Nucleus accumbens (tissue), 56 donors: ENCODE data around the gene PRKAR2B.

Experiments
- DNase-seq, 56 donors: peaks; one replicate each; lab custom pipeline; 2025; lab: John Stamatoyannopoulos, UW

PRKAR2B gene

DNA sequence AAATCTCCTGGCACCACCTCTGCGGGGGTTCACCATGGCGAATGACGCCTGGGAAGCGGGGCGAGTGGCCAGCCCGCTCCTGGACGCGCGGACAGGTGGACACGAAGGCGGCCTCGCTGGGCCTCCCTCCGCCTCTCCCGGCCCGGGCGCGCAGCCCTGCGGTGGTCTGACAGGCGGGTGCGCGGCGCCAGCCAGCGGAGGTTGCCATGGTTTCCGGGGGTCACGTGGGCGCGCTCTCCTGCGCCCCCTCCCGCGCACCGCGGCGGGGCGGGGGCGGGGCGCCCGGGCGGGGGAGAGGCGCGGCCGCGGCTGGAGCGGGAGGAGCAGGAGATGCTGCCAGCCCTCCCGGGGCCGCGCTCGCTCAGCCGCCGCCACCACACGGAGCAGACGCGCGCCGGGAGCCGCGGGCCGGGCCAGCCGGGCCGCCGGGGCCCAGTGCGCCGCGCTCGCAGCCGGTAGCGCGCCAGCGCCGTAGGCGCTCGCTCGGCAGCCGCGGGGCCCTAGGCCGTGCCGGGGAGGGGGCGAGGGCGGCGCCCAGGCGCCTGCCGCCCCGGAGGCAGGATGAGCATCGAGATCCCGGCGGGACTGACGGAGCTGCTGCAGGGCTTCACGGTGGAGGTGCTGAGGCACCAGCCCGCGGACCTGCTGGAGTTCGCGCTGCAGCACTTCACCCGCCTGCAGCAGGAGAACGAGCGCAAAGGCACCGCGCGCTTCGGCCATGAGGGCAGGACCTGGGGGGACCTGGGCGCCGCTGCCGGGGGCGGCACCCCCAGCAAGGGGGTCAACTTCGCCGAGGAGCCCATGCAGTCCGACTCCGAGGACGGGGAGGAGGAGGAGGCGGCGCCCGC lies at the start of gene PRKAR2B:
Gene PRKAR2B, plus strand, starts transcription at position 359 of the 848 bp plus-strand sequence. Its CDS starts 203 bp downstream, at position 562.
- peak; percentile 6 to 90 (median 79) for DNase-seq

DNA sequence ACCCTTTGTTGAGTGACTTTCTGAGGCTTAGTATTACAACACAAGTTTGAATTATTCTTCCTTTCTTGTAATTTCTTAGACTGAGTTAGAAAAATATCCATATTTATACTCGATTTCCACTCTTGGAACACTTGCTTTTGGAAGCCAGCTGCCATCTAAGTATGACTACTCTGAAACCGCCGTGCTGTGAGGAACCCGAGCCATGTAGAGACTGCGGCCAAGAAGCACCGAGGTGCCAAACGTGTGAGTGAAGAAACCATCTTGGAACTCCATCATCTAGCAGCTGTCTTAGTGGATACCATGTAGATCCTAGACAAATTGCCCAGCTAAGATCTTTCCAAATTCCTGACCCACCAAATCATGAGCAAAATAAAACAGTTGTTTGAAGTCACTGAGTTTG lies 49.7 kb upstream of the PRKAR2B start:
- no peak for DNase-seq

DNA sequence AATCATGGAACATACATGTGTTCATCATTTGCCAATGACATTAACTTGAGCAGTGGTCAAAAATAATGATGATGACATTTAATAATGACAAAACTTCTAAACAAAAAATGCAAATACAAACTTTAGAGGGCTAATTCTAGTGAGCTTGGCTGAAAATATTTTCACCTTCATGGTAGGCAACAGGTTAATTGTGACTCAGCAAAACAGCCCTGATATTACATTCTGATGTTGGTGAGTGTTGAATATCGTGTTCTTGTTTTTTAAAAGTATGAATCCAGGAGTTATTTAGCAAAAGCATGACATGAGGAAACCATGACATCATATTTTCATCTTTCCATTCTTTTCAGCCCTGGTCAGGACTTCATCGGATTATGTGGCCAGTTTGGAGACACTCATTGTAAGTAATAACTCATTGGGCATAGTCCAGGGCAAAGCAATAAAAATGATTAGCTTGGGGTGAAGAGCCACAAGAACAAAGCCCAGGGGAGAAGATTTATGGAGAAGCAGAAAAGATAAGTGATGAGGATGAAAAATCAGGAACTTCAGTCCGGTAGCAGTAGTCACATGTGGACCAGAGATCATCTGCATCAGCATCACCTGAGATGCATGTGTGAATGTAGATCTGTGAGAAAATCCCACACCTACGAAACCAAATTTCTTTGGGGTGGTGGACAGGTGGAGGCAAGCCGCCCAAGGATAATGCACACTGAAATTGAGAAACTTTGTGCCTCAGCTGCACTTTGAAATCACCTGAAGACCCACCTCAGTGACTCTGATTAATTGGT lies 46.8 kb upstream of the PRKAR2B start:
- no peak for DNase-seq

DNA sequence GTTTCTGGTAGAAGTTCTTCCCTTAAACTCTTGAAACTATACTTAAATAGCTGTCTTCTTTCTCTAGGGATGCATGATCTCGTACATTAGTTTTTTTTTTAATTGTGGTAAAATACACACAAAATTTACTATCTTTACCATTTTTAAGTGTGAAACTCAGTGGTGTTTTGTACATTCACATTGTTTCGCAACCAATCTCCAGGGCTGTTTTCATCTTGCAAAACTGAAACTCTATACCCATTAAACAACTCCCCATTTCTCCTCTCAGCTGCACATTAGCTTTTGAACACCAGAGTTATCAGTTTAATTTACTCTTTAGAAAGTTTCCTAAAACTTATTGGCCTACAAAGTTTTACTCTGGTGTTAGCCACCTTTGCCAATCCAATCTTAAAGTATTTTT lies 45.5 kb upstream of the PRKAR2B start:
- DNase-seq = no peak

DNA sequence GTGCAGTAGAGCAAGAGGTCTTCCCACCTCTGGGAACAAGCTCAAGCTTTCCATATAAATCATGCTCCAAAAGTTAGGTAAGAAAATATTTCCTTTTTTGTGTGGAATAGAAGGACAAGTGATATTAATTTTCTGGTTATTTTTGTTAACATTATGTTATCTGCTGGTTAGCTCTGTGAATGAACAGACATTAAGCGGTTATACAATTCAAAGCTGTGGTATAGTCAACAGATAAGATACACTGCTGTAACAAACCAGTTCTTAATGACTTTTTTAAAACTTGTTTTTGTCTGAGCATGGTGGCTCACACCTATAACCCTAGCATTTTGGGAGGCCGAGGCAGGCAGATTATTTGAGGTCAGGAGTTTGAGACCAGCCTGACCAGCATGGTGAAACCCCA lies 43.0 kb upstream of the PRKAR2B start:
- DNase-seq = no peak

DNA sequence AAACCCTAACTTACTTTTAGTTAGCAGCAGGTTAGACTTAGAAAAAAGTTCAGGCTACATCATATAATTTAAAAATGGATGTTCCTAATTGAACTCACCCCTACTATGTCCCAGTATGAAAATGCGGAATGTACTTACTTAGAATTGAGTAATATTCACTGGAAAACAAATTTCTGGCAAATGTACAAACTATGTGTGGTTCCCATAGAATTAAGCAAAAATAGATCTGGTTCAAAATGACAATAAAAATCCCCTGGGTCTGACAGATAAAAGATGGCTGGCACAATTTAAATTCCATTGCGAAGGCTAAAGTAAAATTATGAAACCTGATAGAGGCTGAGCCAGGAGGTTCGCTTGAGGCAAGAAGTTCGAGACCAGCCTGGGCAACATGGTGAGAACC lies 42.4 kb upstream of the PRKAR2B start:
- DNase-seq = no peak

DNA sequence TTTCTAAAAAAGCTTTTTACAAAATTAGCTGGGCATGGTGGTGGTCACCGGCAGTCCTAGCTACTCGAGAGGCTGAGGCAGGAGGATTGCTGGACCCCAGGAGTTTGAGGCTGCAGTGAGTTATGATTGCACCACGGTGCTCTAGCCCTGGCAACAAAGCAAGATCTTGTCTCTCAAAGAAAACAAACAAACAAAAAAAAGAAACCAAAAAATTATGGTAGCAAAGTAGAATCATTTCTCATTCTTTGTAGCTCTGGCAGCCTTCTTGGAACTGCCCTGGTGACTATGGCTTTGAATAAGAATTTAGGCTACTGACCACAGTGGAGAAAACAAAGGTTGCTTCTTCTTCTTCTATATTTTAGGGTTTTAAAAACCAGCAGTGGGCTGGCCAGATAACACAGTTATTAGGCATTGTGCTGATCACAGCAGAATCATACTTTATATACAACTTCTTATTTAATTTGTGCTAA lies 41.9 kb upstream of the PRKAR2B start:
- DNase-seq = no peak

DNA sequence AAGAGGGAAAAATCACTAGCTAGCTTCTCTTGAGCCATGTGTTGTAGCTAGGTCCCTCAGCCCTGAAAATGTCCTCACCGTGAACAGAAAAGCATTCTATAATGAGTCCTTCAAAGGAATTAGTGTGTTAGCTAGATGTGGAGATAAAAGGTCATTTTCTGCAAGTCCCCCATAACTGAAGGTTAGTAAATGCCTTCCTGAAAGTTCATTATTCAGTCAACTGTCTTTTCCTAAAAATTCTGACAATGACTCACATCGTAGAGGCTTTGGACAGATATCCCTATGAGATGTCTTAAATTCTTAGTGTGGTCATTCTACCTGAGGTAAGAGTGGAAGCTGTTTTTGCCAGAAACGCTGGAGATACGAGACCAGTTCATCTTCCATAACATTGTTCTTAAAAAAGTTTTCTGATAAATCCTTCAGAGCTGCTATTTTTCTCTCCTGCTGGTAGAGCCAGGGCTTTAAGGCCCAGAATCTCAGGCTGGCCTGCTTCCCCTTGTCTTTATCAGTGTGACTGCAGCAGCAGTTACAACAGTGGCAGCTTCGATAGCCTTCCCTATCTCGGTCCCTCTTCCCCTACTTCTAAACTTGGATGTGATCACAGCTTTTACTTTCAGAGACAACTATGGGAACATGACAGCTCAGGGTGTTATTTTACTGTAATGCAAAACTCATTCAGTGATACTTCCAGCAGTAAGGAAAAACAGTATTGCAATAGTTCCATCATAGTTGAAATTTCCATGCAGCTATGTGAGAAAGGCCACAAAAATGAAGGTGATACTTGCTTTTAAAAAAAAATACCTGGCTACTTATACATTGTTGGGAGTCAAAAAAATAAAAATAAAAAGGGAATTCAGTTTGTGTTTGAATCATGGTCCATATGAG lies 37.3 kb upstream of the PRKAR2B start:
- no peak for DNase-seq

DNA sequence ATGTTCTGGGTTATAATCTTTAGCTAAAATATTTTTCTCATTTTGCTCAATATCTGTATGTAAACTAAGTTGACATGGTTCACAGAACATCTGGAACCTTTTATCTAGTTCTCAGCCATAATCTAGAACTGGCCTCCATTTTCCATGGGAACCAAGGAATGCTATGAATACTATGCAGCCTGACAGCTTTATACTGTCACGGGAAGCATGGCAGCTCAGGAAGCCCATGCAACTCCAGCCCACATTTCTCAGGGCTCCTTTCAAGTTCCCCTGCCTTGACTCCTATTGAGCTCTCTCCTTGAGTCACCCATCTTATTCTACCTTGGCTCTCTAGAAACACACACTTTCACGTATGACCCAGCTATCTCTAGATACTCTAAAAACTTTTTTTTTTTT lies 36.6 kb upstream of the PRKAR2B start:
- DNase-seq = no peak

DNA sequence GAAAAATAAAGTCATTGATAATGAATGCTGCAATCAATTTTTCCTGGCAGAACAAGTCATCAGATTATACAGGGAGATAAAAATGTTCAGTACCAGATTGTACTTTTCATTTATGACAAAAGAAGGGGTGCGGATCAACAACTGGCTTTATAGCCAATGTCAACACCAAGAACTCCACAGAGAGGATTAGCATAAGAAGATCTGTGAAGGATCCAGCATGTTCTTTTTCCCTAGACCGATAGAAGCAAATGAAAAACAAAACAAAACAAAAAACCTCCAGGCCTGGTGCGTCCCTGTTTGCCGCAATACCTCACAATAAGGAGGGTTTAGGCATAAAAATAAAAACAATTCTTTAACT lies 34.7 kb upstream of the PRKAR2B start:
- no peak for DNase-seq

DNA sequence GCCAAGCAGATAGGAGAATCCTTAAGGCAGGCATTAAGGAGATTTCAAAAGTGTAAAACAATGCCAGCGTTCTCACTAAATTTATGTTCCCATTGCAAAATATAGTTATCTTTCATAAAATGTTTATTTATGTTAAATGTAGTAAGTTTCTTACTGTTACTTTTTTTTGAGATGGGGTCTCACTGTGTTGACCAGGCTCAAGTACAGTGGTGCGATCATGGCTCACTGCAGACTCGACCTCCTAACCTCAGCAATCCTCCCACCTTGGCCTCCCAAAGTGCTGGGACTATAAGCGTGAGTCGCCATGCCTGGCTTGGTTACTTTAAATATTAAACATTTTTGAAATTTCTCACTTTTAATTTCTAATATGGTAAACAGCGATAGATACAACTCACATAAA lies 31.8 kb upstream of the PRKAR2B start:
- DNase-seq = no peak

DNA sequence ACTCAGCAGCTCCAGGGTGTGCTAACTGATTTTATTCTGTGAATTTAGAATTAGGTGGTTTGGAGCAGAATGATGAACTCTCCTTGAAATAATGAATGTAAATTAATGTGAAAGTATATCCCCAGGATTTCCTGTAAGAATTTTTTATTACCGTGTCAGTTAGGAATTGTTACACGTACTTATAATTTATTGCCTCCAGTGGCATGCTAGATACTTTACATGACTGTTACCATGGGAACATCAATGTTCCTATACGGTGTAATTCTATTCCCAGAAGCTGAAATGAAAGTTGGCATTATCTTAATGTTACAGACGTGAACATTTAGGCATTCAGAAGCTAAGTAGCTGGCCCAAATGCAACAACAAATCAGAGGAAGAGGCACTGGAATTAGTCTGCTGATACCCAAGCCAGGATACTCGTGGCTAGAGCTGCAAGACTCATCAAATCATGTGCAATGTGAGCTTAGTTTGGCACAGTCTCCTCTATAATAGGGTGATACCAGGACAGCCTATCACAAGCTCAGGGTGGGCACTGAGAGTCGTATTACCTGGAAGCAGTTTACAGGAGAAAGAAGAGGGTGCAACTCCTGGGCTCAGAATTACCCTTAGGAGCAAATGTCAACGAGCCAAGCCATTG lies 30.0 kb upstream of the PRKAR2B start:
- no peak for DNase-seq

DNA sequence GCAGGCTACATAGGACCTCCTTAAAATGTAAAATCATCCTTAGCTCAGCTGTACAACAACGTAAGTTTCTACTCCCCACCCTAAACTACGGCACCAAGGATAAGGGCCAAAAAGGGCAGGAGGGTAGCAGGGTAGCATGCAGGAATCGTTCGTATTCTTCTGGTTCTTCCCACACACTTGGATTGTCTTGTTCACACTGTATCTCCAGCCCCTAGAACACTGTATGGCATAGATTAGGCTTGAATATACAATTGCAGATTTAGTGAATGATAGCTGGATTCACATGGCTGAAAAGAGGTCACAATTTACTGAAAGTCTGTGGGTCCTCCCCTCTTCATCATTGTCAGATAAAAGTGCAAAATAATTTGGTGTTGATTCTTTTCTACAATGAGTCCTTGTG lies 28.2 kb upstream of the PRKAR2B start:
- DNase-seq = no peak

DNA sequence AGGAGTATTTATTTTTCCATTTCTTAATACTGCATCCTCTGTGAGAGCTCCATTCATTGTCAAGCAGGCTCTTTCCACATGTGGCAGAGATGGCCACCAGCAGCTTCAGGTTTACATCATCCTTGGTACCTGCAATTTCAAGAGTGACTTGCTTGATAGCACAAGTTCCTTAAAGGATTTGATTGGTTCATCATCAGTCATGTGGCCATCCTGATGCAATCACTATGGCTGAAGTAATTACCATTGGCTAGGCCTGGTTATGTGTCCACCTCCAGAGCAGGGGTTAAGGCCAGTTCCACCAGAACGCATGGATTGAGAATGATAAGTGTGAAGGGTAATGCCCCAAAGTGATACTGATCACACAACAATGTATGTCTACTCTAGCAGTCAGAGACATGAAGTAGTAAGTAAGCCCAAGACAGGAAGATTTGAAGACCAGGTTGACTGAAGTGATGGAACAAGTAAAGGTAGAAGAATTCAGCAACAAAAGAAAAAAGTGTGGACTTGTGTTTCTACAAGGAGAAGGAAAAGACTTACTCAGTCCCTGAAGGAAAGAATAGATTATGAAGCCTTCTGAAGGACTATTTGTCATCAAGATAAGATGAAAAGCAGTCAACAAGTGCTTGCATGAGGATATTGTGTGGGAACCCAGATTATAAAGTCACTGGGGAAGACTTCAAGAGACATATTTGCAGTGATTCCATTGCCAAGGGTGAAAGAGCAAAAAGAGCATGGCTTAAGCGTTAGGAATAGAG lies 26.4 kb upstream of the PRKAR2B start:
- DNase-seq = no peak

DNA sequence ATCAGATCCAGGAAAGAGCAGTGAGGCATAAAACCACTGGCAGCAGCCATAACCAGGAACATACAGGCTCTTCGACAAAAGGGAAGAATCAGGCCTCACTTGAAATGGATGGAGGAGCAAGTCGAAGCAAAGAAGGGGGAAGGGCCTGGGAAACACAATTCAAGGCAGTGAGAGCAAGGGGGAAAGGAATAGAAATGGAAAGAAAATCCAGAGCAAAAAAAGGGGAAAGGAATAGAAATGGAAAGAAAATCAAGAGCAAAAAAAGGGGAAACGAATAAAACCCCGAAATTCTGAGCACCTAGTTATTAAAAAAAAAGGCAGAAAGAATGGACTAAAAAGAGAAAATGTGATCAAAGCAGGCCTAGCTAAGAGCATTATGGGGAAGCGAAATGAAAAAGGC lies 24.1 kb upstream of the PRKAR2B start:
- no peak for DNase-seq

DNA sequence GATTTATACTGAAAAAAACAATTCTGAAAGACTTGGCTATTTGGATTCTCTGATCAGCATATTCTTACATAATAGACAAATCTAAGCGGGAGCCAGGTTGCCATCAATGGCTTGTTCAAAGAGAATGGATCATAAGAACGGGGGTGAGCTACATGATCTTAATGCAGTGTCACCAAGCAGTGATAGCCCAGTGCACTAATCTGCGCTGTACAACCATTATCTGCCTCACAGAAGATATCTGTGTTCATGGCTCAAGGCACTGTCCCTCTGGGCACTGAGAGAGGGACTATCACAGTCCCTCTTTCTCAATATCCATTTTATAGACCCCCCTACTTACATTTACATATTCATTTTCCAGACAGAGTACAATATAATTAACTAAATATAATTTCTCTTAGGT lies 22.9 kb upstream of the PRKAR2B start:
- DNase-seq = no peak

DNA sequence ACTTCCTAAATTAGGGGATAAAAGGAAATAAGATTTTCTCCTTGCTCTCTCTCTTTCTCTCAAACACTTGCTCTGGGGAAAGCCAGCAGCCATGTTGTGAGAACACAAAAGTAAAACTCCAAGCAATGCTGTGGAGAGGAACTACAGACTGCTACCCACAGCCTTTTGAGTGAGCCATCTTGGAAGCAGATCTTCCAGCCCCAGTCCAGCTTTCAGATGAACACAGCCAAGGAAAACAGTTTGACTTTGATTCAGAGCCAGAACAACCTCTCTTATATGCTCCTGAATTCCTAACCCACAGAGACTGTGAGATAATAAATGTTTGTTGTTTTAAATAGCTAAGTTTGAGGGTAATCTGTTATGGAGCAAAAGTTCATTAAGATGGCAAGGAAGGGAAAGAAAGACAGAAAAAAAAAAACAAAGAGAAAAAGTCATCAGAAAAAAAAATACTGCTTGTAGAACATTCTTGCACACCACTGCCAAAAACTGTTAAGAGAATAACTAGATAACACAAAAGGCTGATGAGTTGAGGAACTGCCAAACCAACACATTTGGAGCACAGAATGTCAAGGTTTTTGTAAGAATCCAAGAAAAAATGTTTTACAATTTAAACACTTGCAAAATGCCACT lies 20.9 kb upstream of the PRKAR2B start:
- no peak for DNase-seq

DNA sequence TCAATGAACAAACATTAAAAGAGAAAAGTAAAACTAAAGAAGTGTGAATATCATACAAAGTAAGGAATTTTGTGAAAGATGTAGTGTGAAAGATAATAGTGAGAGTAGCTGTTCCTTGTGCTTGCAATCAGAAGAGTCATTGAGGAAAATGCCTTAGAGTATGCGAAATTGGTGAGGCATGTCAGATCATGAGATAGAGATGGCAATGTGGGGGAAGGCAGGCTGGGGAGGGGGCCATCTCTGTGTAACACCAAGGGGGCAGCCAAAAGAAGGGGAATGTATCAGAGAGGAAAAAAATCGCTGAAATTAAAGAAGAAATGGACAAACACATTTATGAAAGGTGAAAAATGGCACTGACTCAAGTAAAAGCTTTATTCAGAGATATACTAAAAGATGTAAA lies 19.6 kb upstream of the PRKAR2B start:
- no peak for DNase-seq

DNA sequence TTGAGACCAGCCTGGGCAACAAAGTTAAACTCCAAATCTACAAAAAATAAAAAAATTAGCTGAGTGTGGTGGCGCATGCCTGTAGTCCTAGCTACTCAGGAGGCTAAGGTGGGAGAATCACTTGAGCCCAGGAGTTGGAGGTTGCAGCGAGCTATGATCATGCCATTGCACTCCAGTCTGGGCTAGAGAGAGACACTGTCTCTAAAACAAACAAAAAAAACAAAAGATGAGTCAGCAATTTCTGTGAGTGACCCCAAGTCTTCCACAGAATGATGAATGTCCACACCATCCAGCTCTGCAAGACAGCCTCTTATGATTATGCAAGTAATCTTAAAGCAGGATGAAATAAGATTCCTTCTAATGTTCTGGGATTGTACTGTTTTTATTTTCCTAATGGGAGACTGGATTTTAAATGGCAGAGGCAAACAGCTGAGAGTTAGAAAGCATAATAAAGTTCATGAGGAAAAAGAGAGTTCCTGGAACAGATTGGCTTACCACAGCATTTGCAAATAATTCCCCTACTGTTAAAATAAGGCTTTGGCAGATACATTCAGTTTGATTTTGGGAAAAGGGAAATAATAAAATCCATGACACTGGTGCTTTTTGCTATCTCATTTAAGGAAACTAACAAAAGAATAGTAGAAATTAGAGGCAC lies 18.9 kb upstream of the PRKAR2B start:
- DNase-seq = no peak
